Retinal pigment epithelial cell (primary cell): ENCODE data around the gene SLX4.

Experiments
- DNase-seq: peaks from one replicate; pipeline ENCODE4 v3.0.0-alpha.2; 2010; ENCODE audit warnings: low read depth
- H3K4me3 ChIP-seq: 2 replicates; pipeline ENCODE4 v1.5.1; 2011; ENCODE audit warnings: mild to moderate bottlenecking, low read length, control low read depth, moderate library complexity
- TF ChIP-seq, protein P1 (sequence below): conservative IDR thresholded peaks from 2 replicates; pipeline ENCODE4 v1.5.1; 2011; ENCODE audit warnings: low read depth, low read length, control low read depth, inconsistent platforms

The SLX4 gene

DNA sequence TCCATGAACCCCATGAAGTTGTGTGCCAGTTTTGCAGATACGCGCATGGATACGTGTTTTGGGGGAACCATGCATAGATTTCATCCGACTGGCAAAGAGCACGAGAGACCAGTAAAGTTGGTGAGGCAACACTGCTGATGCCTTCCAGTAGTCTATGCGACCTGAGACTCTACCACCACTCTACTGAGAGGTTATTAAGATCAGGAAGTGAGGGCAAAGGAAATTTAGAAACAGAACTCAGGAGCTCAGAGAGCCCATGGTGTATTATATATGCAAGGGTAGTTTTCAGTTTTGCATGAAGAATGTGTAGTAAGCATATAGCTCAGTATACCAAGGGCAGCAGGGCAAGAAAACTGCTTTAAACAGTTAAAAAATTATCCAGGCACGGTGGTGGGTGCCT lies 4.2 kb downstream of the SLX4 start:
- no peak for DNase-seq
- TF ChIP-seq, protein P1, sequence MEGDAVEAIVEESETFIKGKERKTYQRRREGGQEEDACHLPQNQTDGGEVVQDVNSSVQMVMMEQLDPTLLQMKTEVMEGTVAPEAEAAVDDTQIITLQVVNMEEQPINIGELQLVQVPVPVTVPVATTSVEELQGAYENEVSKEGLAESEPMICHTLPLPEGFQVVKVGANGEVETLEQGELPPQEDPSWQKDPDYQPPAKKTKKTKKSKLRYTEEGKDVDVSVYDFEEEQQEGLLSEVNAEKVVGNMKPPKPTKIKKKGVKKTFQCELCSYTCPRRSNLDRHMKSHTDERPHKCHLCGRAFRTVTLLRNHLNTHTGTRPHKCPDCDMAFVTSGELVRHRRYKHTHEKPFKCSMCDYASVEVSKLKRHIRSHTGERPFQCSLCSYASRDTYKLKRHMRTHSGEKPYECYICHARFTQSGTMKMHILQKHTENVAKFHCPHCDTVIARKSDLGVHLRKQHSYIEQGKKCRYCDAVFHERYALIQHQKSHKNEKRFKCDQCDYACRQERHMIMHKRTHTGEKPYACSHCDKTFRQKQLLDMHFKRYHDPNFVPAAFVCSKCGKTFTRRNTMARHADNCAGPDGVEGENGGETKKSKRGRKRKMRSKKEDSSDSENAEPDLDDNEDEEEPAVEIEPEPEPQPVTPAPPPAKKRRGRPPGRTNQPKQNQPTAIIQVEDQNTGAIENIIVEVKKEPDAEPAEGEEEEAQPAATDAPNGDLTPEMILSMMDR: no peak
- H3K4me3 ChIP-seq: no peak overlapping the region

DNA sequence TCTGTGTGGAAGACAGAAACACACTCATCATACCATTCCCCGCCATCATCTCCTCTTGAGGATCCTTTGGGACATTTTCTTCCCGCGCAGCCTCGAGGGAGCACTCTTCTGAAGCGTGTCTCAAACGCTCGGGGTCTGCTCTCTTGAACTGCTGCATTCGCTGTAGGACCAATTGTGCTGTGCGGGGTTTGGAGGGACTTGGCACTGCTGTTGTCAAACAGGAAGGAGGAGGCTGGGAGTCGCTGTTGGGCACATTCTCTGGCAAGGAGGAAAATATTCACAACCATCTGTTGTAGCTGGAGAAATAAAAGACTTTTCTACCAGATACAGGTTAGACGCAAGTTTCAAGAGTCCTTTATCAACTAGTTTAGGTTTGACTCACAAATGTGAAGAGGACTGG lies 5.0 kb downstream of the SLX4 start:
- TF ChIP-seq, protein P1: no peak
- H3K4me3 ChIP-seq: no peak overlapping the region
- DNase-seq: no peak

DNA sequence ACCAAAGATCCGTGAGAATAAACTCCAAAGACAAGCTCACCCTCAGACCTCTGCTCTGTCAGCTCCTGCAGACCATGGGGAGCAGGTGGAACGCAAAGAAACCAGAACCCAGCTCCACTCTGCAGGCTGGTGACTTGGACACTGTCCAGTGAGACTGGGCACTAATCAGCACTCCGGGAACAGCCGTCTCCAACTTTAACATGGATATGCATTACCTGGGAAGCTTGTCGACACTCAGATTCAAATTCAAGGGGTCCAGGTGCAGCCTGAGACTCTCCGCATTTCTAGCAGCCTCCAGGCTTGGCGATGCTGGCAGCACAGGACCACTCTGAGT lies 9.1 kb downstream of the SLX4 start:
- DNase-seq: no peak
- TF ChIP-seq, protein P1: no peak
- no peak overlapping the region for H3K4me3 ChIP-seq

DNA sequence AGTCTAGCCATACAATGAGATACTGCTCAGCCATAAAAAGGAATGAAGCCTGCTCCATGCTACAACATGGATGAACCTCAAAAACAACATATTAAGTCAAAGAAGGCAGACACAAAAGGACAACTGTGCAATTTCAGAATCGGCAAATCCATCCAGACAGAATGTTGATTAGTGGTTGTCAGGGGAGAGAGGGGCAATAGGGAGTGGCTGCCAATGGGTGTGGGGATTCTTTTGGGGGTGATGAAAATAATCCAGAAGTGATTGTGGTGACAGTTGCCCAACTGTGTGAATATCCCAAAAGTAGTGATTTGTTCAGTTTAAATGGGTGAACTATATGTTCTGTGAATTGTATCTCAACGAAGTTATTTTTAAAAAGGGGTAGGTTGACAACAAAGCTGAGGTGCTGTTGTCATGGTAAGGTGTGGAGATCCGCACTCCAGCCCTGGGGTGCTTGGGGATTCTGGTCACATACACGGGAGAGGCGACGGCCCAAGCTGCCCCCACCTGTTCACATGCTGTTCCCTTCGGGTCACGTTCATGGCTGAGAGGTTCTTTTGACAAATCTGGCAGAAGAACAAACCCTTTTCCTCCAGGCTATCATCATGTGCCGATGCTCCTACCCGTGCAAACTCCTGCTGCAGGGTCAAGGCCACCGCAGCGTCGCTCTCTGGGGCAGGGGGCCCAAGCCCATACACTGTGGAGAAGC lies 9.6 kb downstream of the SLX4 start:
- no peak for DNase-seq
- TF ChIP-seq, protein P1: no peak
- no peak overlapping the region for H3K4me3 ChIP-seq

DNA sequence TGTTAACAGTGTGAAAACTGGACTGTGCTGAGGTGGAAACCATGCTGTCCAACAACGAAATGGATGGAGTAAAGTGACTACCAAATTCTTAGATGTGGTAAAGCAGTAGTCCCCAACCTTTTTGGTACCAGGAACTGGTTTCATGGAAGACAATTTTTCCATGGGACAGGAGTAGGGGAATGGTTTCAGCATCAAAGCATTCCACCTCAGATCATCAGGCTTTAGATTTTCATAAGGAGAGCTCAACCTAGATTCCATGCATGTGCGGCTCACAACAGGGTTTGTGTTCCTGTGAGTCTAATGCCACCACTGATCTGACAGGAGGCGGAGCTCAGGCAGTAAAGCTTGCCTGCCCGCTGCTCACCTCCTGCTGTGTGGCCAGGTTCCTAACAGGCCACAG lies 11.5 kb downstream of the SLX4 start:
- TF ChIP-seq, protein P1: no peak
- DNase-seq: no peak
- no peak overlapping the region for H3K4me3 ChIP-seq

DNA sequence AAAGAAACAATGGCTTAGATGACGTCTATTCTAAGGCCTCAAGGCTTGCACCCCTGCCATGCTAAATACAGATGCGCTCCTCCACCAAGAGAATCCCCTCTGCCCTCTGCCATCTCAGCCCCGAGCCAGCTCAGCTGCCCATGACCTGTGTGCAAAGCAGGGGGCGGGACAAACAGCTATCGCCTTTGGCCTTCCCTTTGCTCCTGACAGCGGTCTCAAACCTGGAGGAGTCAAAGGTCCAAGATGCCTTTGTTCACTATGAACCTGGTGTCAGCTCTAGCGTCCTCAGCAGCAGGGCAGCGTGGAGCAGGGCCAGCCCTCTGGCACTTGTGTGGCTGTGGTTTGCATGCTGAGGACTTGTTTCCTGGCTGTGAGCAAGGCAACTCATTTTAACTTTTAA lies 12.3 kb downstream of the SLX4 start:
- no peak for DNase-seq
- no peak overlapping the region for H3K4me3 ChIP-seq
- TF ChIP-seq, protein P1: no peak

DNA sequence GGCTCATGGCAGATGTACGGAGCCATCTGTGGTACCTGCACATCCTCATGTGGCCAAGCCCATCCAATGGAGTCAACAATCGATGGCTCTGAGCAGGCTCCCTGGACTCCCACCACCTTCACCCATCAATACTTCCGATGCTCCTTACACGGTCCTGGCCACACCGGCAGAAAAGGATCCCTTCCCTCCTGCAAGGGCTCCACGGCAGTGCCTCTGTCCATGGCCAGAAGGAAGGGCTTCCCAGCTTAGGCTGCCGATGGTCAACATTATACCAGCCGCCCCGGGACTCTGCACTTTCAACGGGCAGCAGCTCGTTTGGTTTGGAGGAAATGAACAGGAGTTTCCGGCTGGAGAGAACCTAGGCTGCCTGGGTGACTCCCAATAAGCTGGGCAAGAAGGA lies 13.2 kb downstream of the SLX4 start:
- no peak overlapping the region for H3K4me3 ChIP-seq
- no peak for DNase-seq
- TF ChIP-seq, protein P1: no peak
